ENCODE data around the gene FKBP1C. TPM values are rescaled to one million over a fixed set of nuclear protein-coding genes. Genes with fewer than 3 reads are reported as not detected.
"Not testable (repeated sequence)": the region's sequence is repeated elsewhere in the genome, so short reads cannot be mapped to it uniquely, and the experiment has no call there.

The FKBP1C gene
- under 1 TPM; 0.15 to 0.48 TPM for total RNA-seq
- polyA plus RNA-seq: 1 to 10 TPM in 1 of 2 donors, under 1 TPM in 1; 0.79 to 2.5 TPM
- long read RNA-seq, donor 1, transcript FKBP1C-201 (1 exons, 1,579 nt): major isoform, 20 of 20 reads
- long read RNA-seq, donor 1, partial matches to known transcripts: 0 of 20 reads
- long read RNA-seq, donor 1, other reads (novel, unspliced or antisense): 0 of 20 reads
- long read RNA-seq, donor 2, transcript FKBP1C-201 (1 exons, 1,579 nt): major isoform, 17 of 17 reads
- long read RNA-seq, donor 2, partial matches to known transcripts: 0 of 17 reads
- long read RNA-seq, donor 2, other reads (novel, unspliced or antisense): 0 of 17 reads
- long read RNA-seq, donor 3, transcript FKBP1C-201 (1 exons, 1,579 nt): major isoform, 23 of 23 reads
- long read RNA-seq, donor 3, partial matches to known transcripts: 0 of 23 reads
- long read RNA-seq, donor 3, other reads (novel, unspliced or antisense): 0 of 23 reads
- long read RNA-seq, donor 4, transcript FKBP1C-201 (1 exons, 1,579 nt): major isoform, 27 of 27 reads
- long read RNA-seq, donor 4, partial matches to known transcripts: 0 of 27 reads
- long read RNA-seq, donor 4, other reads (novel, unspliced or antisense): 0 of 27 reads
- long read RNA-seq, donor 5, transcript FKBP1C-201 (1 exons, 1,579 nt): major isoform, 28 of 28 reads
- long read RNA-seq, donor 5, partial matches to known transcripts: 0 of 28 reads
- long read RNA-seq, donor 5, other reads (novel, unspliced or antisense): 0 of 28 reads

DNA sequence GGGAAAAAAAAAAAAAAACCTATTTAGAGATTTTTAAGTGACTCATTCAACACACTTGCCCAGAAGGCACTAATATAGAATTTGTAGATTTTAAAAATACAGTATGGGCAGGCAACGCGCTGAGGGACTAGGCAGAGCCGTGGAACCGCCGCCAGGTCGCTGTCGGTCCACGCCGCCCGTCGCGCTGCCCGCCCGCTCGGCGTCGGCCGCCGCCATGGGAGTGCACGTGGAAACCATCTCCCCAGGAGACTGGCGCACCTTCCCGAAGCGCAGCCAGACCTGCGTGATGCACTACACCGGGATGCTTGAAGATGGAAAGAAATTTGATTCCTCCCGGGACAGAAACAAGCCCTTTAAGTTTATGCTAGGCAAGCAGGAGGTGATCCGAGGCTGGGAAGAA is at the start of gene FKBP1C:
TSS of gene FKBP1C (plus strand) at position 127 of the 400 bp plus-strand sequence.
- not testable (repeated sequence) for H3K9ac ChIP-seq (ENCODE audit: insufficient read depth in 1 of 2, low read length in 2 of 2); H3K9me3 ChIP-seq (ENCODE audit: control insufficient read depth in 4 of 4, insufficient read depth in 3 of 4, low read length in 3 of 4); H3K4me3 ChIP-seq; H3K4me1 ChIP-seq (ENCODE audit: control insufficient read depth in 5 of 5, insufficient read depth in 5 of 5, low read length in 5 of 5); DNase-seq; H3K36me3 ChIP-seq (ENCODE audit: control insufficient read depth in 4 of 4, insufficient read depth in 4 of 4, low read length in 4 of 4); ATAC-seq (ENCODE audit: insufficient read depth, low FRiP score); H3K27ac ChIP-seq (ENCODE audit: low read depth in 1 of 2, low read length in 1 of 2); H3K27me3 ChIP-seq (ENCODE audit: control insufficient read depth in 3 of 3, insufficient read depth in 3 of 3, low read length in 2 of 3)
- WGBS, 2 donors: 93 to 95% methylated on average over 27 of the region's 27 CpGs

GRCh38 chr6:63164047-63164803 is 47.0 kb upstream of the FKBP1C start:
- not testable (repeated sequence) for H3K36me3 ChIP-seq (ENCODE audit: control insufficient read depth in 4 of 4, insufficient read depth in 4 of 4, low read length in 4 of 4); H3K4me1 ChIP-seq (ENCODE audit: control insufficient read depth in 5 of 5, insufficient read depth in 5 of 5, low read length in 5 of 5); H3K4me3 ChIP-seq; H3K9ac ChIP-seq (ENCODE audit: insufficient read depth in 1 of 2, low read length in 2 of 2); H3K27me3 ChIP-seq (ENCODE audit: control insufficient read depth in 3 of 3, insufficient read depth in 3 of 3, low read length in 2 of 3); ATAC-seq (ENCODE audit: insufficient read depth, low FRiP score); H3K27ac ChIP-seq (ENCODE audit: low read depth in 1 of 2, low read length in 1 of 2); H3K9me3 ChIP-seq (ENCODE audit: control insufficient read depth in 4 of 4, insufficient read depth in 3 of 4, low read length in 3 of 4); DNase-seq
- WGBS, 2 donors: 88 to 89% methylated on average over 35 to 37 of the region's 37 CpGs

DNA sequence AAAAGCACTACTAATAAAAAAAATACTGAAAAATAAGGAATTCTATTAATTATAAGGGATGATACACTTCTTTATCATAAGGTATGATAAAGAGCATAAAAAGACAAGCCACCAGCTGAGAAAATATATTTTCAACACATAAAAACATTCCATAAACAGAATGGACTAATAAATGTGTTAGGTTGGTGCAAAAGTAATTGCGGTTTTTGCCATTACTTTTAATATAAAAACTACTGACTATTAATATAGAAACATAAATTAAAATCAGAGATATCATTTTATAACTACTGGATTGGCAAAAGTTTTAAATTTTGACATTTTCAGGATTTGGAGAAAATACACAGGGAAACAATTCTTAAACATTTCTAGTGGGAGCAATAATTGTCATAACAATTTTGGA is 37.1 kb upstream of the FKBP1C start:
- 84 to 98% methylated on average over 1 of the region's 1 CpG for WGBS, 2 donors
- Histone ChIP-seq H3K27ac (ENCODE audit: low read depth in 1 of 2, low read length in 1 of 2) (no peak overlapping the region), H3K36me3 (ENCODE audit: control insufficient read depth in 4 of 4, insufficient read depth in 4 of 4, low read length in 4 of 4) (no peaks in the 10 kb centered on the region), H3K27me3 (ENCODE audit: control insufficient read depth in 3 of 3, insufficient read depth in 3 of 3, low read length in 2 of 3) (no peaks in the 10 kb centered on the region), H3K4me3 (no peak overlapping the region), H3K9me3 (ENCODE audit: control insufficient read depth in 4 of 4, insufficient read depth in 3 of 4, low read length in 3 of 4) (peaks cover 0 to 2% (median 0%) of the 10 kb centered on the region in 4 donors), H3K9ac (ENCODE audit: insufficient read depth in 1 of 2, low read length in 2 of 2) (no peak overlapping the region), H3K4me1 (ENCODE audit: control insufficient read depth in 5 of 5, insufficient read depth in 5 of 5, low read length in 5 of 5) (no peaks in the 10 kb centered on the region)
- ATAC-seq (ENCODE audit: insufficient read depth, low FRiP score) (no peak), DNase-seq (no peak)
- no peak for TF ChIP-seq CTCF (IDR thresholded peaks at IDR 0.05; ENCODE audit: control extremely low read depth, extremely low read depth)

DNA sequence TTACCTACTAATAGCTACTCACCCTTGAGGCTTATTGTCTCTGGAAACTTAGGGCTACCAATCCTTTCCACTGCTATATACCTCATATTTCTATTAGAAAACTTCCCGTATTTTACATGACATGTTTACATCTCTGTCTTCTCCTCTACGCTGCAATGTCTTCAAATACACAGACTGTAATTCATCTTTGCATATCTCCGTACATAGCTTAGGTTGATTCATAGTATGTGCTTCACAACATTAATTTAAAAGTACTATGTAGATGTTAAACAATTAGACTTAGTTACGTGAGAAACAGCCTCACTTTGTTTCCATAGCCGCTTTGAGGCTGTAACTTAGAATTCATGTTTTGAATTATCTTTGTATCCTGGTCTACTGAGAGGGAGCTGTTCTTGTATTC is 35.1 kb upstream of the FKBP1C start:
- H3K27ac ChIP-seq (ENCODE audit: low read depth in 1 of 2, low read length in 1 of 2): no peak overlapping the region

More for the DNA sequence above, 35.1 kb upstream of the FKBP1C start:
- Histone ChIP-seq H3K9me3 (ENCODE audit: control insufficient read depth in 4 of 4, insufficient read depth in 3 of 4, low read length in 3 of 4) (peaks cover 0 to 2% (median 0%) of the 10 kb centered on the region in 4 donors), H3K36me3 (ENCODE audit: control insufficient read depth in 4 of 4, insufficient read depth in 4 of 4, low read length in 4 of 4) (no peaks in the 10 kb centered on the region), H3K4me3 (no peak overlapping the region), H3K4me1 (ENCODE audit: control insufficient read depth in 5 of 5, insufficient read depth in 5 of 5, low read length in 5 of 5) (no peaks in the 10 kb centered on the region), H3K27me3 (ENCODE audit: control insufficient read depth in 3 of 3, insufficient read depth in 3 of 3, low read length in 2 of 3) (no peaks in the 10 kb centered on the region), H3K9ac (ENCODE audit: insufficient read depth in 1 of 2, low read length in 2 of 2) (no peak overlapping the region)
- TF ChIP-seq CTCF (IDR thresholded peaks at IDR 0.05; ENCODE audit: control extremely low read depth, extremely low read depth): no peak
- WGBS, 2 donors: 81 to 82% methylated on average over 5 of the region's 5 CpGs
- ATAC-seq (ENCODE audit: insufficient read depth, low FRiP score) (no peak), DNase-seq (no peak)
